GM23338 (cell line): ENCODE data around the gene PDCD4. TPM values are rescaled to one million over a fixed set of nuclear protein-coding genes. Genes with fewer than 3 reads are reported as not detected.

Source experiments
- ATAC-seq: fragments of 200-7000 bp; cut with Tn5 transposase; 3 replicates; pipeline ENCODE4 v1.9.1; 2020
- DNase-seq: peaks from one replicate; pipeline ENCODE4 v3.0.0-alpha.2; 2015; ENCODE audit warnings: low spot score
- H2AFZ ChIP-seq: fragments of 200-600 bp; sonication (generic); 2 replicates; pipeline ENCODE4 v1.8.0; 2016; ENCODE audit warnings: antibody characterized with exemption, mild to moderate bottlenecking, moderate library complexity
- H3F3A ChIP-seq: fragments of 200-600 bp; sonication (generic); replicated peaks from 2 replicates; pipeline ENCODE4 v1.8.0; 2017; ENCODE audit warnings: antibody characterized with exemption, mixed run types, low read depth
- H3K27ac ChIP-seq: fragments of 200-600 bp; sonication (generic); 2 replicates; pipeline ENCODE4 v1.6.1; 2016; ENCODE audit warnings: low read depth
- H3K27me3 ChIP-seq: fragments of 200-600 bp; sonication (generic); 2 replicates; pipeline ENCODE4 v1.8.0; 2016; ENCODE audit warnings: mild to moderate bottlenecking, mixed run types, moderate library complexity; ENCODE audit not compliant: insufficient read depth
- H3K36me3 ChIP-seq: fragments of 200-600 bp; sonication (generic); 2 replicates; pipeline ENCODE4 v1.8.0; 2016; ENCODE audit warnings: mild to moderate bottlenecking; ENCODE audit not compliant: insufficient read depth
- H3K4me1 ChIP-seq: fragments of 200-600 bp; sonication (generic); 2 replicates; pipeline ENCODE4 v1.8.0; 2016; ENCODE audit warnings: mild to moderate bottlenecking, moderate library complexity; ENCODE audit not compliant: insufficient read depth
- H3K4me2 ChIP-seq: fragments of 200-600 bp; sonication (generic); 2 replicates; pipeline ENCODE4 v1.7.1; 2017; ENCODE audit warnings: mixed run types
- H3K4me3 ChIP-seq: fragments of 200-600 bp; sonication (generic); 2 replicates; pipeline ENCODE4 v1.6.1; 2016; ENCODE audit warnings: mixed run types
- H3K79me2 ChIP-seq: fragments of 200-600 bp; sonication (generic); replicated peaks from 2 replicates; pipeline ENCODE4 v1.8.0; 2017; ENCODE audit warnings: mild to moderate bottlenecking; ENCODE audit not compliant: insufficient read depth
- H3K9me2 ChIP-seq: fragments of 200-600 bp; sonication (generic); 2 replicates; pipeline ENCODE4 v1.8.0; 2017; ENCODE audit not compliant: insufficient read depth
- H4K20me1 ChIP-seq: fragments of 200-600 bp; sonication (generic); replicated peaks from 2 replicates; pipeline ENCODE4 v1.8.0; 2017; ENCODE audit warnings: mild to moderate bottlenecking; ENCODE audit not compliant: insufficient read depth
- H3K27ac Mint-ChIP-seq: 2 replicates; pipeline ENCODE4 v1.8.0; 2020; ENCODE audit warnings: inconsistent platforms, mild to moderate bottlenecking, moderate library complexity, mixed read lengths
- H3K27me3 Mint-ChIP-seq: 3 replicates; pipeline ENCODE4 v1.8.0; 2022; ENCODE audit warnings: low read depth, mild to moderate bottlenecking, moderate library complexity, mixed read lengths, inconsistent platforms; ENCODE audit not compliant: insufficient read depth, poor library complexity
- H3K36me3 Mint-ChIP-seq: 3 replicates; pipeline ENCODE4 v1.8.0; 2021; ENCODE audit warnings: low read depth, mild to moderate bottlenecking, inconsistent platforms, moderate library complexity, mixed read lengths
- H3K4me1 Mint-ChIP-seq: 3 replicates; pipeline ENCODE4 v1.8.0; 2020; ENCODE audit warnings: mild to moderate bottlenecking, inconsistent platforms, mixed read lengths
- H3K4me3 Mint-ChIP-seq: 3 replicates; pipeline ENCODE4 v1.8.0; 2021; ENCODE audit warnings: moderate library complexity, mild to moderate bottlenecking, inconsistent platforms, mixed read lengths
- H3K9me3 Mint-ChIP-seq: 3 replicates; pipeline ENCODE4 v1.8.0; 2020; ENCODE audit warnings: moderate library complexity, mild to moderate bottlenecking, inconsistent platforms, mixed read lengths
- CREB1 ChIP-seq: fragments of 250-450 bp; sonication (Bioruptor Pico); IDR thresholded peaks from 2 replicates; pipeline ENCODE4 v1.5.0; 2020; ENCODE audit warnings: low read depth, mild to moderate bottlenecking, moderate library complexity
- ETS1 ChIP-seq: IDR thresholded peaks from 2 replicates; pipeline ENCODE4 v1.6.1; 2016; ENCODE audit warnings: antibody characterized with exemption
- EZH2phosphoT487 ChIP-seq: fragments of 200-600 bp; sonication (generic); IDR thresholded peaks from one replicate; pipeline ENCODE4 v1.8.1; 2018; ENCODE audit warnings: antibody characterized with exemption; ENCODE audit not compliant: unreplicated experiment
- REST ChIP-seq: IDR thresholded peaks from one replicate; pipeline ENCODE4 v1.6.1; 2018; ENCODE audit warnings: antibody characterized with exemption; ENCODE audit not compliant: unreplicated experiment
- STAT1 ChIP-seq: IDR thresholded peaks from one replicate; pipeline ENCODE4 v1.6.1; 2016; ENCODE audit warnings: antibody characterized with exemption; ENCODE audit not compliant: unreplicated experiment
- ZNF331 ChIP-seq: fragments of 250-450 bp; sonication (Bioruptor Pico); IDR thresholded peaks from 2 replicates; pipeline ENCODE4 v1.5.0; 2020; ENCODE audit warnings: low read depth, mild to moderate bottlenecking, moderate library complexity
- ZNF462 ChIP-seq: fragments of 250-450 bp; sonication (Bioruptor Pico); IDR thresholded peaks from 2 replicates; pipeline ENCODE4 v1.5.0; 2020; ENCODE audit warnings: mild to moderate bottlenecking, moderate library complexity
- polyA plus RNA-seq: library from polyadenylated mRNA; unstranded; fragments of >200 nt; fragmentation: Nextera tagmentation; extraction: Ambion mirVana; gene quantifications from 2 replicates; pipeline ENCODE4 v1.2.1, GENCODE V29; 2016
- total RNA-seq: library from RNA; depleted of rRNA; stranded (reverse); fragments of >200 nt; shearing (Covaris generic); gene quantifications from 2 replicates; pipeline ENCODE4 v1.2.3, GENCODE V29; 2014

Gene PDCD4
- total and polyA plus RNA-seq, 2 experiments from 2014 or later, result 10.1 to 18.0 TPM

DNA sequence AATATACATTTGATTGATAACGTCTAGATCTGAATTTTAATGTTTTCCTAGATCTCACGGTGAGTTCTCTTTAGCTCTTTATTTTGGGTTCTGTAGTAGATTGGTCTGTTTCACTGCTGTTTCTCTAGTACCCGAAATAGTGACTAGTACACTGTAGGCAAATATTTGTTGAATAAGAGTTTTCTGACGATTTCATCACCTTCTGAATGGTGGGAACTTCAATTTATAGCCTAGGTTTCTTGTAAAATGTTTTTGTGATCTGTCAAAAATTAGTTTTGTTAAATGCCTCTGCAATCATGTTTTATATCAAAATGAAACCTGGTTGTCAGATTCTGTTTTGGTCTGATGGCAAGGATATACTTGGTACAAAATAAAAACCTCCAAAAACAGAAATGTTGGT lies 10.2 kb downstream of the PDCD4 start:
- Histone ChIP-seq H3K79me2 (no peaks in the 10 kb centered on the region), H3K36me3 (no peaks in the 10 kb centered on the region), H3K9me2 (no peaks in the 10 kb centered on the region), H3K4me2 (no peak overlapping the region), H3K4me1 (no peaks in the 10 kb centered on the region), H4K20me1 (no peaks in the 10 kb centered on the region), H3K27me3 (no peaks in the 10 kb centered on the region), H3F3A (no peaks in the 10 kb centered on the region), H3K4me3 (no peak overlapping the region), H2AFZ (no peak overlapping the region), H3K27ac (no peak overlapping the region)
- no peak overlapping the region for H3K4me3 Mint-ChIP-seq
- ATAC-seq (no peak), DNase-seq (no peak)
- no peak for TF ChIP-seq STAT1
- no peak for TF ChIP-seq ZNF462 (CRISPR knock-in tag)
- TF ChIP-seq REST, result no peak
- no peak for TF ChIP-seq ETS1
- TF ChIP-seq EZH2phosphoT487, result no peak
- TF ChIP-seq ZNF331 (CRISPR knock-in tag), result no peak
- no peak for TF ChIP-seq CREB1 (CRISPR knock-in tag)
- no peaks in the 10 kb centered on the region for H3K27me3 Mint-ChIP-seq
- peaks cover 5% of the 10 kb centered on the region; the same call in 1 of the 3 replicates for H3K36me3 Mint-ChIP-seq
- no peaks in the 10 kb centered on the region for H3K4me1 Mint-ChIP-seq
- H3K9me3 Mint-ChIP-seq, result no peaks in the 10 kb centered on the region
- H3K27ac Mint-ChIP-seq, result no peak overlapping the region
